Right lung (tissue), 5 donors: ENCODE data around the gene RPL26. TPM values are rescaled to one million over a fixed set of nuclear protein-coding genes. Genes with fewer than 3 reads are reported as not detected.
"Not testable (repeated sequence)": the region's sequence is repeated elsewhere in the genome, so short reads cannot be mapped to it uniquely, and the experiment has no call there.

Experiments
- DNase-seq, 2 donors: peaks; one replicate each; pipeline ENCODE4 v3.0.0-alpha.2; 2013
- polyA plus RNA-seq, 5 donors: library from polyadenylated mRNA; unstranded; fragments of 120-200 nt; gene quantifications; one replicate each; pipeline versions ENCODE4 v1.2.1 to v1.2.3, GENCODE V29; 2013; ENCODE audit warnings: inconsistent platforms in 1 of 5, low replicate concordance in 1 of 5; ENCODE audit not compliant: insufficient read length in 5 of 5, insufficient read depth in 1 of 5

RPL26 gene
- polyA plus RNA-seq, 5 donors = 3,093 to 4,232 (median 3,272) TPM

DNA sequence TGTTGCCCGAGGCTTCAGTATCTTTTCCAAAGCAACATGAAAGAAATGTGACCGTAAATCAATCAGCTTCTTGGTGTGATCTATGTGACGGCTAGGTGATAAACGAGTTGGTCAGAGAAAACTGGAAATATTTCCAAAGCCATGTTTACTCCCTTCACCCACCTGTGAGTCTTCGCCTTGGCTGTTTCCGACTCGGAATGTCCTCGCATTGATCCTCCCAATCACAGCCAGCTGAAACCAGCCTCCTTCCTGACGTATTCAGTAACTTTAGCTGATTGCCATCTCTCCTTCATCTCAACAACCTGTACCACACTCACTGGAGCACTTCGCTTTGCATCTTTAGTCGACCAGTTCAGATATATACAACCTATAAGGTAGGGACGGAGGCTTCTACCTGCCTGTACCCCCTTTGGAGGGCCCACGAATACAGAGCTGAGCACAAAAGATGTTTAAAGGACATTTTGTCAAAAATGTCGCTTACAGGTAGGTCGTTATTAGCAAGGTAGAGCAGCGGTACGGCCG, 7.2 kb downstream of the RPL26 start:
- DNase-seq = peak in 1 of 2 donors; percentile 18

DNA sequence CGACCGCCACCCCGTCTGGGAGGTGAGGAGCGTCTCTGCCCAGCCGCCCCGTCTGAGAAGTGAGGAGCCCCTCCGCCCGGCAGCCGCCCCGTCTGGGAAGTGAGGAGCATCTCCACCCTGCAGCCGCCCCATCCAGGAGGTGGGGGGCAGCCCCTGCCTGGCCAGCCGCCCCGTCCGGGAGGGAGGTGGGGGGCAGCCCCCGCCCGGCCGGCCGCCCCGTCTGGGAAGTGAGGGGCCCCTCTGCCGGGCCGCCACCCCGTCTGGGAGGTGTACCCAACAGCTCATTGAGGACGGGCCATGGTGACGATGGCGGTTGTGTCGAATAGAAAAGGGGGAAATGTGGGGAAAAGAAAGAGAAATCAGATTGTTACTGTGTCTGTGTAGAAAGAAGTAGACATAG, 9.1 kb downstream of the RPL26 start:
- DNase-seq = not testable (repeated sequence)

DNA sequence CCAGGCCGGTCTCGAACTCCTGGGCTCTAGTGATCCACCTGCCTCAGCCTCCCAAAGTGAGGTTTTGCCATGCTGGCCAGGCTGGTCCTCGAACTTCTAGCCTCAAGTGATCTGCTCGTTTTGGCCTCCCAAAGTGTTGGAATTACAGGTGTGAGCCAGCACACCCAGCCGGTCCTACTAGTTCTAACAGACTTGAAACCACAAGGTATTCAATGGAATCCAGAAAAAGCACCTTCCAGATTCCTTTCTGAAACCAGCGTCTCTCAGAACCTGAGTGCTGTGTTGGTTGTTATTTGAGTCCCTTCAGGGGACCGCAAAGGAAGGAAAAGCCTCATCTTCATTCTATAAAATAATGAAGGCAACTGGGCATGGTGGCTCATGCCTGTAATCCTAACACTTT, 10.6 kb downstream of the RPL26 start:
- DNase-seq = no peak

DNA sequence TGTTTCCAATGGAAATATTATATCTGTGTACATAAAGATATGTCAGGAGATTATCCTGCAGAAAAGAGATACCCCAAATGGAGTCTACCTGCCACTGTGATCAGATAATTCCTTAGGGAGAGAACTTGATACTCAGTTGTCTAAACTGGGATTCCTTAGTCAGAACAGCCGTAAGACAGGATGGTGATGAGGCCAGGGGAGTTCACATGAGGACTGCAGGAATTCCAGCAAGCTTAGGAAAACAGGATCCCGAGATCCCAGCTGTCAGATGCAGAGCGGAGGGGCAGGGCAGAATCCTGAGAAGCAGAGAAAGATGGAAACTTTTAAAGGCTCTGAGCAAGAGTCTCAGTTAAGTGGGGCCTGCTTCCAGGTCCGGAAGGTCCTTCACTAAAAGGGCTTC, 11.2 kb downstream of the RPL26 start:
- DNase-seq = no peak

DNA sequence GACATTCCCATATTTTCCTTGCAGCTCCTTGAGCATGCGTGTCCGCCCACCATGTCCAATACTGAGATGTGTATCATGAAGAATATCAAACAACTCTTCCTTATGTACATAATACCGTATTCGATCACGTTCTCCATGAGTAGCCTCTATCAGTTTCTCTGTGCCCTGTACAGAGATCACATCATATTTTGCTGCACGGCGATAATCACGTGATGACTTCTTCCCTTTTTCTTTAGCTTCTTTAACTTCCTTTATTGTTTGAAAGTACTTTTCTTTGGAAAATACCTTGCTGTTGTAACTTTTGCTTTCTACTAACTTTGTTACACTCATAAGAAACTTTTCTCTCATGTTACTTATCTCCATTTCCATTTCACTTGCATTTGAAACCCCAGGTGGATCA, 13.0 kb downstream of the RPL26 start:
- no peak for DNase-seq

DNA sequence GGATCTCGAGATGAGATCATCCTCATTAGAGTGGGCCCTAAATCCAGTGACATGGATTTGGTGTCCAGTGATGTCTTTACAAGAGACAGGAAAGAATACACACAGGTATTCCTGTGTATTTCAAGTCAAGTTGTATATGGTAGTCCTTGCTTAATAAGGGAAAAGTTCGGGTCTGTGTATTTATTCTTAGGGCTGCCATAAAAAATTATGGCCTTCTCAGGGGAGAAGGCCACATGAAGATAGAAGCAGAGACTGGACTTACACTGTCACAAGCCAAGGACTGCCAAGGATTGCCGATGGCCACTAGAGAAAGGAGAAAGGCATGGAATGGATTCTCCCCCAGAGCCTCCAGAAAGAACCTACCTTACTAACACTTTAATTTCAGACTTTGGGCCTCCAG, 14.8 kb downstream of the RPL26 start:
- no peak for DNase-seq

DNA sequence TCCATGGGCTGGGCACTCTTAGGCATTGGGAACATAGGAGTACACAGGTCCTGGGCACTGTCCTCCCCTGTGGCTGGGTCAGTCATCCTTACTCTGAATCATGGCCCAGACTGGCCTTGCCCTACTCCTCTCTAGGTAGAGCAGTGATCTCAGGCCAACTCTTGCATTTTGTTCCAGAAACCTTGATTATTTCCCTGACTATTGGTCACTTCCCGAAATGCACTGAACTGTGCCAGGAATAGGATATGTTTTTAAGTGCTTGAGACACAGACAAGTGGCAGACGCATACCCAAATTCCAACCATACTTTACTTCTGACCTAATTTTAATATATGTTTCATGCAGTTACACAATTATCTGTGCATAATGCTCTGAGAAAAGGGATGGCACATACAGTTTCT, 16.8 kb downstream of the RPL26 start:
- no peak for DNase-seq

DNA sequence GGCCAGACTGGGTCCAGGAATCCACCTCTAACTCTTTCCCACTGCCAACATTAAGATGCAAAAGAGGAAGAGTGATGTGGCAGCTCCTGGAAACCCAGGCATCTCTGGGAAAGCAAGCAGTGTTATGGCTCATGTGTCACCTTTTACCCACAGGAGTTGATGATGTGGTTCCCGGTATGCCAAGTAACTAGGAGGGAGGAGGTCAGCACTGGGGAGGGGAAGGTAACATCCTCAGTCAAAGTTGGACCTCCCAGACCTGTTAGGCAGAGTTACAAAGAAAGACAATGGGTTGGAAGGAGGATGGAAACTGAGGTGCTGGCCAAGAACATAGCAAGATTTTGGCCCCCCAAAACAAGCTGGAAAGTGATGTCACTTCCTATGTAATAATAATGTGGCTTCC, 17.9 kb downstream of the RPL26 start:
- no peak for DNase-seq

DNA sequence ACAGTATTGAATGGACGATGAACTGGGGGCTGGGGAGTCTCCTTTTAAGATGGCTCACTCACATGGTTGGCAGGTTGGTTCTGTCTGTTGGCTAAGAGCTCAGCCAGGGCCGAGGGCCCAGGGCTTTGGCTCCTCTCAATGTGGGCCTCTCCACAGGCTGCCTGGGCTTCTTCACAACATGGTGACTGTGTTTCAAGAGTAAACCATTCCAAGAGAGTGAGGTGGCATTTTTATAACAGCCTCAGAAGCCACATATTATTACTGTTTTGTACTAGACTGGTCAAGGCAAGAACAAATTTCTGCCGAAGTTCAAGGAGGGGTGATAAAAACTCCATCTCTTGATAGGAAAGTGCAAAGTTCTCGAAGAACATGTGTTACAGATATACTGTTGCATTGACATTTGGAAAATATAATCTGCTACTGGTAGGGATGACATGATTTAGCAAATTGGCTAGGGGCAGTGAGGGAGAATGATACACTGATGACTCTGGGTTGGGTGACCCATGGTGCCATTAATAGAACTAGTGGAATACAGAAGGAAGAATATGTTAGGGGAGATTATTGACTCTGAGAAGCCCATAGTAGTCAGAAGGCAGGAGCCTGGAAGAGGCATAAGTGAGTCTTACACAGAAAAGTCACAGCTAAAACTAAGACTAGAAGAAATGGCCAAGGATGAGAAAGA, 20.2 kb downstream of the RPL26 start:
- no peak for DNase-seq

DNA sequence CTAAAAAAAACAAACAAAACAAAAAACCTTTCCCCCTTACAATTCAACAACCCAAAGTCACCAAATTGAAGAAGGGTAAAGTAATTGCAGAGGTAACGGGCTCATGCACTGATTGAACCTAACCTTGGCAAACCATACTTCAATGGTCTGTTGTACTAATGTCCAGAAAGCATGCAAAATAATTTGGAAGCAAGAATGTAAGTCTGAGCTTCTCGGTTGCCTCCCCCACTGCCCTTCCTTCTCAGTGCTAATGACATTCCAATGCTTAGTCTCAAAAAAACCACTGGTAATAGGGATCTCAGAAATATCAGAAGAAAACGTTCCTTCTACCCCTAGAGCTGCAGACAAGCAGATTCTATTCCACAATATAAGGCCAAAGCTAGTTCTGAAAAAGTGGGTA, 22.2 kb downstream of the RPL26 start:
- DNase-seq = no peak

DNA sequence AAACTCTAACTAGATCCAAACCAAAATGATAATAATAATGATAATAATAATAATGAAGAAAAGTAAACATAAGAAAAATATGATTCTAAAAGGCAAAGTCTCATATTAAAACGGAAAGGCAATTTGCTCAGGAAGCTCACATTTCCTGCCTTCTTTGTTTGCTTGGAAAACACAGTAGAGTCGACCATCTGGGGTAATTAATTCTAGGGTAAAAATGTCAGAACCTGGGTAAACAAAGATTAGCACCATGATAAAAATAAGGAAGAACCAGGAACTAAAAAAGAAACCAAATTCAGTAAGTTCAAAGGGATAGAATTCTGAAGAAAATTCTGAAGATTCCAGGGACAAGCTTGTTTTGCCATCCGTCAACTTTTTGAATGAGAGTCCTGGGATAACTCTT, 22.7 kb downstream of the RPL26 start:
- no peak for DNase-seq

DNA sequence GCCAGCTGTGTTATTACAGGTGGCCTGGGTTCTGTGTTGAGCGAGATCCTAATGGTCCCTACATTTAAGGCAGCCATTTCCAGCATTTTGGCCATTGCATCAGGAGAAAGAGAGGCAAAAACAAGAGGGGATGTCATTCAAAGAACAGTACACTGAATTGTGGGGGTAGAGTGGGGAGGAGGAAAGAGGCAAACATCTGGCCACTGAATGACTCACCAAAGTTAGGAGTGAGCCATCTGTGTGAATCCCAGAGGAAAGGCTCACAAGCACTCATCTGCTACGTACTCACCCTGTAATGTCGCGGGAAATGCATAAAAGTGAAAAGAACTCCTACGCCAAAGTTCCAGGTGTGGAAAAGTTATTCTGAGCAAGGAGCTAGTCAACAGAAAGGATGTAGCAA, 23.2 kb downstream of the RPL26 start:
- no peak for DNase-seq

DNA sequence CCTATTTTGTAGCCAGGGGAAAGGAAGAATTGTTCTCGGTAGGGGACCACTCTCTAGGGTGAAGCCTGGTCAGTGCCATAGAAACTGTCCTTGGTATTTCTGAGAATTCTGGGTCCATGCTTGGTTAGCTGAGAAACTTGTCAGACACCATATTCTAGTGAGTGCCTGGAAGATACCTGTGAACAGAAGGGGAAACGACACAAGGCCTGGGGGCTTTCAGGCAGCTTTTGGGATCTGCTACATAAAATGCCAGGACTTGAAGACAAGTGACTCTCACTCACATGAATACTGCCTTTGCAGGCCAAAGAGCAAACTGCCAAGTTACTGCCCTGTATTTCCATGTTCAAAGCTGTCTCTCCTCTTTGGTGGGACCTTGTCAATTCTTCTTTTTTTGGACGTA, 25.1 kb downstream of the RPL26 start:
- DNase-seq = no peak

DNA sequence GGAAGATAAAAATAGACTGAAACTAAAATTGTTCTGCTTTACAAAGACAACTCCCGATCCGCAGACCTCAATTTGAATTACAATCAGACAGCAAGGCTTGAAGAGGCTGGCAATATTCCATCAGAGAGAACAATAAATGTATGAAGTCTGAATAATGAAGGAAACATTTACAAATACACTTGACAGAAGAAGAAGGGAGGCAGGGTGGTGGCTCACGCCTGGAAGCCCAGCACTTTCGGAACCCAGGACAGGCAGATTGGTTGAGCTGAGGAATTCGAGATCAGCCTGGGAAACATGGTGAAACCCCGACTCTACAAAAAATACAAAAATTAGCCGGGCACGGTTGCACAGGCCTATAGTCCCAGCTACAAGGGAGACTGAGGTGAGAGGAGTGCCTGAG, 28.8 kb downstream of the RPL26 start:
- no peak for DNase-seq

DNA sequence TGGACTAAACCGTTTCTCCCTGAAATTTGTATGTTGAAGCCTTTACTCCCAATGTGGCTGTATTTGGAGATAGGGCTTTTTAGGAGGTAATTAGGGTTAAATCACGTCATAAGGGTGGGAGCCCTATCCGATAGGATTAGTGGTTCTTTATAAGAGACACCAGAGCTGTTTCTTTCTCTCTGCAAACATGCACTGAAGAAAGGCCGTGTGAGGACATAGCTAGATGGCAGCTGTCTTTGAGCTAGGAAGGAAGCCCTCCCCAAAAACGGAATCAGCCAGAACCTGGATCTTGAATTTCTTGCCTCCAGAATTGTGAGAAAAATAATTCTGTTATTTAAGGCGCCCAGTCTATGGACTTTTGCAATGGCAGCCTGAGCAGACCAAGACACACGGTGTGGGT, 29.3 kb downstream of the RPL26 start:
- DNase-seq = no peak

DNA sequence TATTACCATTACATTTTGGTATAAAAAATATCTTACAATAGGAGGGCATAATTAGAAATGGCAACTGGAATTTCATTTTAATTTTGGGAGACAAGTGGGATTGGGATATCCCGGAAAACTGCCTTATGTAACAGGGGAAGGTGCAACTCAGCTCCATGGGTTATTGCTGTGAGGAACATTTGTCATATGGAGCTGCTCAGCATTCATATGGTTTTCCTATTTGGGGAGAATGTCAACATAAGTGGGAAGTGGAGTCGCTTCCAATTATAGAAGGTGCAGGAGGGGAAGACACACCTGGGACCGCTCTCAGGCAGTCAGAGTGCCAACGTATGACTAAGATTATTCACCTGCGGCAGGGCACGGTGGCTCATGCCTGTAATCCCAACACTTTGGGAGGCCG, 32.7 kb downstream of the RPL26 start:
- no peak for DNase-seq

DNA sequence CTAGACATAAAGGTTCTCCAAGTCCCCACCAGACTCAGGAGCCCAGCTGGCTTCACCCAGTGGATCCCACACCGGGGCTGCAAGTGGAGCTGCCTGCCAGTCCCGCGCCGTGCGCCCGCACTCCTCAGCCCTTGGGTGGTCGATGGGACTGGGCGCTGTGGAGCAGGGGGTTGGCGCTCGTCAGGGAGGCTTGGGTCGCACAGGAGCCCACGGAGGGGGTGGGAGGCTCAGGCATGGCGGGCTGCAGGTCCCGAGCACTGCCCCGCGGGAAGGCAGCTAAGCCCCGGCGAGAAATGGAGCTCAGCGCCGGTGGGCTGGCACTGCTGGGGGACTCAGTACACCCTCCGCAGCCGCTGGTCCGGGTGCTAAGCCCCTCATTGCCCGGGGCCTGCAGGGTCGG, 36.0 kb downstream of the RPL26 start:
- not testable (repeated sequence) for DNase-seq

DNA sequence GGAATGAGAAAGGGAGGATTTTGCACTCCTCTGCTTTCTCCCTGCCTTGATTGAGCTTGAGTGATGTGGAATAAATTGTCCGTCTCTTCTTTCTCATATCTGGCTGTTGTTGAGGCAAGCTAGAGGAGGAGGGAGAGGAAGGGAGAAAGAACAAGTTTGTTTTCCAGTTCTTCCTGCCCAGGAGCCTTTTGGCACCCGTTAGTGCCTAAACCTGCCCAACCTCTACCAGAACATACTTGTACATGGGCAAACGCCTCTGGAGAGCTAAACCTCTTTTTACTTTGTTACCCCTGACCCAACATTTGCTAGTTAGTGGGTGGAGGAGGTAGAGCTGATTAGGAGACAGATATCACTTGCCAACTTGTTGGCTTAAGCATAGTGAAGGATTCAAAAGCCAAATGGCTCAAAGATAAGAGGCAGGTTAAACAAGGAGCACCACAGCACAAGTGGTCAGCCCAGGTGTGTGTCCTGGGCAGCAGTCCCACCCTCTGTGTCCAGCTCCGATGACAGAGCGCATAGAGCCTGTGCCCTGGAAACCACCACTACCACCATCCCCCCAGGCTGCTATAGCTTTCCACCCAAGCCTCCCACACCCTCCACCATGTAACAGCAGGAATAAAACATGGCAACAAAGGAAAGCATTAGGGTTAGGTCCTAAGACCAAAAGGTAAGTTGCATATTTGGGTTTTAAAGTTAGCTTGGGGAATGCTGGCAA, 36.9 kb downstream of the RPL26 start:
- DNase-seq = no peak

DNA sequence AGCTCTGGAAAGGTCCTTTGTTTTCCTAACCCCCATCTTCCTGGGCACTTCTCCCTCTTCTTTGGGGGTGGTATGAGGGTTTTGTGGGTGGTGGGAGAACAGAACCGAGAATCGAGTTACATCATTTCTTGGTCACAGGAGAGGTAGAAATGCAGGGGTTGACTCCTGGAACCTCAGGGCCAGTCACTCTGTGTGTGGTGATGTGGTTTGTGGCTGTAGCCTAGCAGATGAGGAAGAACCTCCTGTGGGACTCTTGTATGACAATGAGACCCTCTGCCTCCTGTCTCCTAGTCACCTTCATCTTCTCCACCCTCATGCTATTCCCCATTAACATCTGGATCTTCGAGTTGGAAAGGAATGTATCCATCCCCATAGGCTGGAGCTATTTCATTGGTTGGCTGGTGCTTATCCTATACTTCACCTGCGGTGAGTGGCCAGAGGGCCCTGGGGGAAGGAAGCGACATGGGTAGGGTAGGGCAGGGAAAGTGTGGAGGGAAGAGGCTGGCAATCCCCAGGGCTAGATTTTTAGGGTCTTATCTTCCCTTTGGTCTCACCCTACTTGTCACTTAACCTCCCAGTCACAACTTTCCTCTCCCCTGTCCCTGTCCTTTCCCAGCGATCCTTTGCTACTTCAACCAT, 37.8 kb downstream of the RPL26 start:
- DNase-seq = no peak

DNA sequence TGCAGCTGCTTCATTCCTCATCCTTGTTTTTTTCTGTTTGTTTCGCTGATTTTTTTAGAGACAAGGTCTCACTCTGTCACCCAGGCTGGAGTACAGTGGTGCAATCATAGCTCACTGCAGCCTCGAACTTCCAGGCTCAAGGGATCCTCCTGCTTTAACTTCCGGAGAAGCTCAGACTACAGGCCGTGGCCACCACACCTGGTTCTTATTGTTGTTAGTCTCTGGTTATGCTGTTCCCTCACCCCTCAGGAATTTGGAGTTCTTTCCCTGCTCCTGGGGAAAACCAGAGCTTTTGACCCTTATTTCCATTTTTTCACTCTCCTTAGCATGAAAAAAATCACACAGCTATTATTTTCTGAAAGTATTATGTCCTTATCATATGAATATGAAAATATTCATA, 41.5 kb downstream of the RPL26 start:
- DNase-seq = no peak

DNA sequence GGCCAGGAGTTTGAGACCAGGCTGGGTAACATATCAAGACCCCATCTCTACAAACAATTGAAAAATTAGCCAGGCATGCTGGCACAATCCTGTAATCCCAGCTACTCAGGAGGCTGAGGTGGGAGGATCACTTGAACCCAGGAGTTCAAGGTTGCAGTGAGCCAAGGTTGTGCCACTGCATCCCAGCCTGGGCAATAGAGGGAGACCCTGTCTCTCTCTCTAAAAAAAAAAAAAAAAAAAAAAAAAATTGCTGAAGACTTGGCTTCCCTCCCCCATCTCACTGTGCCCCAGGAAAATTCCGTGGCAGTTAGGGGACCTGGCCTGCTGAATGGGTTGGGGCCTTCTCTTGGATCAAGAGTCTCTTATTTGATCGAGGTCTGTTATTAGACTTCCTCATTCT, 43.5 kb downstream of the RPL26 start, which contains the start of gene ODF4:
Gene ODF4, plus strand, starts transcription at position 301 of the 400 bp plus-strand sequence. CDS start 212 bp downstream, outside the sequence.
- DNase-seq = no peak

DNA sequence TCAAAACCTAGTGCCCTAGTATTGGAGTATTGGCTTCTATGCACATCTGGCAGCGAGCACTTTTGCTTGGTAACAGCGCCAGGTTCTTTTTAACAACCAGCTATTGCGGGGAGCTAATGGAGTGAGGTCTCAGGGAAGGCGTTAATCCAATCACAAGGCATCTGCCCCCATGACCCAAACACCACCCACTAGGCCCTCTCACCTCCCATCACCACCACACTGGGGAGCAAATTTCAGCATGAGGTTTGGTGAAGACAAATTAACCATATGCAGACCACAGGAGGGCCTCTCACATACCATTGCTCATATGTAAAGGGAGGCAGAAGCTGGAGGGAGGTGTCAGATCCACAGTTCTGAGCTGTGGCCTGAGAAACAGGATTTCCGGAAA, 44.2 kb downstream of the RPL26 start:
- no peak for DNase-seq
